Neutrophil (primary cell): Measurements from ENCODE around the gene TMEM229A.

ENCODE experiments used
- H3K27ac ChIP-seq: fragments of 200-600 bp; sonication (generic); 2 replicates; pipeline ENCODE4 v1.5.1; 2016; ENCODE audit warnings: mild to moderate bottlenecking, moderate library complexity
- H3K27me3 ChIP-seq: fragments of 200-600 bp; sonication (generic); 2 replicates; pipeline ENCODE4 v1.6.0; 2016; ENCODE audit warnings: mild to moderate bottlenecking
- H3K36me3 ChIP-seq: fragments of 200-600 bp; sonication (generic); 2 replicates; pipeline ENCODE4 v1.5.1; 2017
- H3K4me1 ChIP-seq, 2 experiments: fragments of 200-600 bp in 1 of 2; sonication (generic) in 1 of 2; 1 replicate in 1 of 2; 2 replicates in 1 of 2; pipeline versions ENCODE4 v1.5.1 to v1.6.1; 2013 to 2016; ENCODE audit warnings: low read depth in 1 of 2, low read length in 1 of 2, mild to moderate bottlenecking in 1 of 2, moderate library complexity in 1 of 2; ENCODE audit not compliant: control insufficient read depth in 1 of 2, insufficient read depth in 1 of 2
- H3K4me3 ChIP-seq, 2 experiments: fragments of 200-600 bp in 1 of 2; sonication (generic) in 1 of 2; 1 replicate in 1 of 2; 2 replicates in 1 of 2; pipeline ENCODE4 v1.5.1; 2013 to 2016; ENCODE audit warnings: low read depth in 1 of 2, low read length in 1 of 2, mild to moderate bottlenecking in 1 of 2, moderate library complexity in 1 of 2
- H3K9me3 ChIP-seq: fragments of 200-600 bp; sonication (generic); 2 replicates; pipeline ENCODE4 v1.5.1; 2016
- TF ChIP-seq, protein P1 (sequence below): fragments of 200-600 bp; sonication (generic); IDR thresholded peaks from 2 replicates; pipeline ENCODE4 v1.5.1; 2016; ENCODE audit warnings: antibody characterized with exemption

Gene TMEM229A

GRCh38 chr7:124072603-124073309 is 39.9 kb upstream of the TMEM229A start:
- Histone ChIP-seq H3K27ac (no peak overlapping the region), H3K9me3 (no peaks in the 10 kb centered on the region), H3K27me3 (no peaks in the 10 kb centered on the region), H3K4me1 (no peaks in the 10 kb centered on the region), H3K4me3 (no peak overlapping the region), H3K36me3 (no peaks in the 10 kb centered on the region)
- TF ChIP-seq, protein P1, sequence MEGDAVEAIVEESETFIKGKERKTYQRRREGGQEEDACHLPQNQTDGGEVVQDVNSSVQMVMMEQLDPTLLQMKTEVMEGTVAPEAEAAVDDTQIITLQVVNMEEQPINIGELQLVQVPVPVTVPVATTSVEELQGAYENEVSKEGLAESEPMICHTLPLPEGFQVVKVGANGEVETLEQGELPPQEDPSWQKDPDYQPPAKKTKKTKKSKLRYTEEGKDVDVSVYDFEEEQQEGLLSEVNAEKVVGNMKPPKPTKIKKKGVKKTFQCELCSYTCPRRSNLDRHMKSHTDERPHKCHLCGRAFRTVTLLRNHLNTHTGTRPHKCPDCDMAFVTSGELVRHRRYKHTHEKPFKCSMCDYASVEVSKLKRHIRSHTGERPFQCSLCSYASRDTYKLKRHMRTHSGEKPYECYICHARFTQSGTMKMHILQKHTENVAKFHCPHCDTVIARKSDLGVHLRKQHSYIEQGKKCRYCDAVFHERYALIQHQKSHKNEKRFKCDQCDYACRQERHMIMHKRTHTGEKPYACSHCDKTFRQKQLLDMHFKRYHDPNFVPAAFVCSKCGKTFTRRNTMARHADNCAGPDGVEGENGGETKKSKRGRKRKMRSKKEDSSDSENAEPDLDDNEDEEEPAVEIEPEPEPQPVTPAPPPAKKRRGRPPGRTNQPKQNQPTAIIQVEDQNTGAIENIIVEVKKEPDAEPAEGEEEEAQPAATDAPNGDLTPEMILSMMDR: no peak

DNA sequence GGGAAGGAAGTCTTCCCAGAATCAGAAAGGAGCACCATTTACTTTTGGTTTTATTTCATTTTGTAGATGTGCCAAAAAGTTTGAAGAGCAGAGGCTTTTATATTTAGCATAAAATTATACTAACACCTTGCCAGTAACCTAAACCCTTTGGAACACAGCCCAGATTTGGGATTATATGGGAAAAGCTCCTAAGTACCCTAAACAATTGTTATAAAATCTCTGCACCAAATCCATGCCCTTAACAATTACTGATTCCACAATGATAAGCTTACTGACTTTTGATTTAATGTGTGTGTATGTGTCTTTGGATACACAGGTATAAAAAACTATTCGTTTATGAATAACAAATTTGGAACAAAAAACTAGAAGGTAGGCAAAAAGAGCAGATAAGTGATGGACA is 39.0 kb upstream of the TMEM229A start:
- Histone ChIP-seq H3K4me1 (no peaks in the 10 kb centered on the region), H3K27ac (no peak overlapping the region), H3K4me3 (no peak overlapping the region), H3K36me3 (no peaks in the 10 kb centered on the region), H3K9me3 (no peaks in the 10 kb centered on the region), H3K27me3 (no peaks in the 10 kb centered on the region)
- TF ChIP-seq, protein P1: no peak

DNA sequence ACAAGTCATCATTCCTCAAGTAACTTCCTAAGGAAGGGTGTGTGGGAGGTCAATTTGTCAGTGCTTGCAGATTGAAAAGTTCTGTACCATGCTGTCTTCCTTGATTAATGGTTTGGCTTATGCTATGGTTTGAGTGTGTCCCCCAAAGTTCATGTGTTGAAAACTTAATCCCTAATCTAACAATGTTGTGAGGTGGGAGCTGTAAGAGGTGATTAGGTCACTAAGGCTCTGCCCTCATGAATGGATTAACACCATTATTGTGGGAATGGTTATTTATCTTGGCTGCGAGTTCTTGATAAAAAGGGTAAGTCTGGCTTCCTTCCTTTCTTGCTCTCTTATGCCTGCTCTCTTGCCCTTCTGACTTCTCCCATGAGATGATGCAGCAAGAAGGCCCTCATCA is 29.3 kb upstream of the TMEM229A start:
- no peaks in the 10 kb centered on the region for H3K27me3 ChIP-seq
- H3K4me1 ChIP-seq: no peaks in the 10 kb centered on the region
- no peaks in the 10 kb centered on the region for H3K9me3 ChIP-seq
- H3K27ac ChIP-seq: no peak overlapping the region
- TF ChIP-seq, protein P1: no peak
- H3K4me3 ChIP-seq: no peak overlapping the region
- H3K36me3 ChIP-seq: no peaks in the 10 kb centered on the region

GRCh38 chr7:124060528-124060927 is 27.7 kb upstream of the TMEM229A start:
- TF ChIP-seq, protein P1: no peak
- Histone ChIP-seq H3K4me1 (no peaks in the 10 kb centered on the region), H3K36me3 (no peaks in the 10 kb centered on the region), H3K4me3 (no peak overlapping the region), H3K27ac (no peak overlapping the region), H3K27me3 (no peaks in the 10 kb centered on the region), H3K9me3 (no peaks in the 10 kb centered on the region)

- no peaks in the 10 kb centered on the region for H3K4me1 ChIP-seq
- no peaks in the 10 kb centered on the region for H3K27me3 ChIP-seq
- H3K9me3 ChIP-seq: no peaks in the 10 kb centered on the region
- no peak overlapping the region for H3K4me3 ChIP-seq
- TF ChIP-seq, protein P1: no peak
- H3K36me3 ChIP-seq: no peaks in the 10 kb centered on the region
- H3K27ac ChIP-seq: no peak overlapping the region
Observed at GRCh38 chr7:124059375-124059774, 26.5 kb upstream of the TMEM229A start.
